GM18873 (cell line): ENCODE results near the gene PNKP.
"Not testable (repeated sequence)": the region's sequence is repeated elsewhere in the genome, so short reads cannot be mapped to it uniquely, and the experiment has no call there.

ENCODE experiments used
- ATAC-seq: cut with Tn5 transposase; IDR thresholded peaks from one replicate; pipeline ENCODE4 v1.9.1; 2021; ENCODE audit warnings: mild to moderate bottlenecking, moderate library complexity, moderate number of reproducible peaks; ENCODE audit not compliant: unreplicated experiment, low FRiP score

PNKP gene

GRCh38 chr19:49829721-49830120, 37.7 kb downstream of the PNKP start:
- no peak for ATAC-seq

GRCh38 chr19:49829200-49829599, 38.2 kb downstream of the PNKP start:
- ATAC-seq = no peak

GRCh38 chr19:49827034-49827433, 40.3 kb downstream of the PNKP start:
- no peak for ATAC-seq

- ATAC-seq = no peak
Measured at GRCh38 chr19:49824662-49825061, 42.7 kb downstream of the PNKP start.

GRCh38 chr19:49823472-49823871, 43.9 kb downstream of the PNKP start:
- no peak for ATAC-seq

- ATAC-seq = no peak
Measured at GRCh38 chr19:49820125-49820524, 47.3 kb downstream of the PNKP start.

GRCh38 chr19:49819452-49820115, 47.8 kb downstream of the PNKP start:
- ATAC-seq = not testable (repeated sequence)

- ATAC-seq = no peak
Measured at GRCh38 chr19:49818649-49819370, 48.6 kb downstream of the PNKP start.

GRCh38 chr19:49817964-49818648, 49.3 kb downstream of the PNKP start, which contains the start of gene MED25:
TSS of gene MED25 (plus strand) at chr19:49818289. CDS start at chr19:49818342, 53 bp downstream.
- peak; percentile 42 for ATAC-seq

- ATAC-seq = no peak
Measured at GRCh38 chr19:49816590-49816989, 50.8 kb downstream of the PNKP start.

- ATAC-seq = no peak
Measured at GRCh38 chr19:49814010-49814409, 53.4 kb downstream of the PNKP start.

GRCh38 chr19:49812997-49813861, 54.1 kb downstream of the PNKP start, which contains the start of gene FUZ:
TSS of gene FUZ (minus strand) at chr19:49813292. CDS start at chr19:49813106, 186 bp downstream.
- peak; percentile 62 for ATAC-seq

GRCh38 chr19:49812452-49812996, 54.9 kb downstream of the PNKP start:
- ATAC-seq = no peak

GRCh38 chr19:49811328-49811727, 56.0 kb downstream of the PNKP start:
- no peak for ATAC-seq
